H1 (cell line): ENCODE measurements around the gene C2orf74. TPM values are rescaled to one million over a fixed set of nuclear protein-coding genes. Genes with fewer than 3 reads are reported as not detected.

ENCODE experiments used
- CTCF ChIA-PET: fragments of 300-600 bp; sonication (Branson Sonifier 250); formaldehyde crosslinking; loops from one replicate; lab custom pipeline; 2021; ENCODE audit not compliant: partially characterized antibody; lab: Charles Lee
- POLR2A ChIA-PET: fragments of 300-600 bp; sonication (Branson Sonifier 250); formaldehyde crosslinking; loops from one replicate; lab custom pipeline; 2021; ENCODE audit warnings: inconsistent platforms; ENCODE audit not compliant: partially characterized antibody; lab: Charles Lee
- DNase-seq, 2 experiments: peaks; one replicate each; pipeline versions ENCODE4 v3.0.0 to v3.0.0-alpha.2; 2010 to 2022; ENCODE audit warnings: low spot score in 2 of 2, low read depth in 1 of 2, mixed read lengths in 1 of 2
- FAIRE-seq: peaks from 2 replicates; lab custom pipeline; 2011; peaks lifted over from hg19 to GRCh38; lab: Jason Lieb, UNC
- H2AFZ ChIP-seq: 2 replicates; pipeline ENCODE4 v1.8.1; 2012; ENCODE audit warnings: low read length, inconsistent platforms
- H2AK5ac ChIP-seq: 2 replicates; pipeline ENCODE4 v1.6.1; 2013; ENCODE audit warnings: low read depth, low read length
- H2BK120ac ChIP-seq: replicated peaks from 2 replicates; pipeline ENCODE3; 2013; ENCODE audit warnings: low read depth, low read length, inconsistent platforms
- H2BK12ac ChIP-seq: 2 replicates; pipeline ENCODE4 v1.6.1; 2013; ENCODE audit warnings: low read depth, low read length
- H2BK15ac ChIP-seq: 2 replicates; pipeline ENCODE4 v1.6.1; 2013; ENCODE audit warnings: low read length
- H2BK20ac ChIP-seq: 2 replicates; pipeline ENCODE4 v1.6.1; 2013; ENCODE audit warnings: low read length
- H2BK5ac ChIP-seq: 2 replicates; pipeline ENCODE4 v1.6.1; 2013; ENCODE audit warnings: low read depth, low read length
- H3K14ac ChIP-seq: 2 replicates; pipeline ENCODE4 v1.6.1; 2013; ENCODE audit warnings: inconsistent platforms; ENCODE audit not compliant: insufficient read length
- H3K18ac ChIP-seq: 2 replicates; pipeline ENCODE4 v1.6.1; 2013; ENCODE audit warnings: low read length; ENCODE audit errors: extremely low read depth
- H3K23ac ChIP-seq: 2 replicates; pipeline ENCODE4 v1.6.1; 2013; ENCODE audit warnings: inconsistent platforms; ENCODE audit not compliant: insufficient read length
- H3K23me2 ChIP-seq: 2 replicates; pipeline ENCODE4 v1.6.1; 2013; ENCODE audit warnings: low read depth, low read length
- H3K27ac ChIP-seq: 2 replicates; pipeline ENCODE4 v1.6.1; 2011; ENCODE audit warnings: low read depth, low read length, inconsistent platforms
- H3K27me3 ChIP-seq, 4 experiments: replicated peaks in 1 of 4; 1 replicate in 1 of 4; 2 replicates in 3 of 4; pipeline versions ENCODE4 v1.6.1 to v1.8.1; 2011 to 2013; ENCODE audit warnings: low read length in 3 of 4, mild to moderate bottlenecking in 3 of 4, inconsistent platforms in 2 of 4, mixed read lengths in 2 of 4, moderate library complexity in 1 of 4; ENCODE audit not compliant: control insufficient read depth in 3 of 4, insufficient read depth in 3 of 4; ENCODE audit errors: extremely low read depth in 1 of 4
- H3K36me3 ChIP-seq, 4 experiments: 2 replicates each; pipeline versions ENCODE4 v1.6.1 to v1.8.1; 2011 to 2013; ENCODE audit warnings: mild to moderate bottlenecking in 4 of 4, low read length in 3 of 4, moderate library complexity in 2 of 4, control low read depth in 1 of 4, inconsistent platforms in 1 of 4; ENCODE audit not compliant: insufficient read depth in 4 of 4, control insufficient read depth in 2 of 4
- H3K4ac ChIP-seq: replicated peaks from 2 replicates; pipeline ENCODE3; 2013; ENCODE audit warnings: low read length, low read depth, mixed read lengths, inconsistent platforms; ENCODE audit not compliant: insufficient read length
- H3K4me1 ChIP-seq, 4 experiments: replicated peaks in 1 of 4; 1 replicate in 1 of 4; 2 replicates in 3 of 4; pipeline versions ENCODE4 v1.6.1 to v1.8.1; 2011 to 2013; ENCODE audit warnings: low read length in 3 of 4, inconsistent platforms in 2 of 4, mixed read lengths in 1 of 4; ENCODE audit not compliant: insufficient read depth in 4 of 4, control insufficient read depth in 3 of 4
- H3K4me2 ChIP-seq, 2 experiments: 2 replicates each; pipeline versions ENCODE4 v1.6.1 to v1.8.1; 2011 to 2013; ENCODE audit warnings: low read depth in 2 of 2, low read length in 2 of 2, control low read depth in 1 of 2, inconsistent platforms in 1 of 2, mild to moderate bottlenecking in 1 of 2; ENCODE audit not compliant: insufficient read depth in 1 of 2
- H3K4me3 ChIP-seq, 4 experiments: fragments of 200-600, 300-600 bp in 1 of 4; sonication (generic), shearing (Covaris generic), sonication (Bioruptor Twin) in 1 of 4; 2 replicates each; pipeline versions ENCODE4 v1.5.1 to v1.8.1; 2011 to 2016; ENCODE audit warnings: low read length in 4 of 4, low read depth in 3 of 4, control low read depth in 2 of 4, inconsistent platforms in 2 of 4, mild to moderate bottlenecking in 2 of 4, mixed read lengths in 1 of 4, moderate library complexity in 1 of 4; ENCODE audit not compliant: insufficient read depth in 2 of 4; ENCODE audit errors: extremely low read depth in 1 of 4
- H3K56ac ChIP-seq: replicated peaks from 2 replicates; pipeline ENCODE3; 2013; ENCODE audit warnings: low read depth, mild to moderate bottlenecking, mixed read lengths, low read length, inconsistent platforms; ENCODE audit not compliant: insufficient read length
- H3K79me1 ChIP-seq: 2 replicates; pipeline ENCODE4 v1.6.1; 2013; ENCODE audit warnings: low read depth, low read length, control low read depth
- H3K79me2 ChIP-seq, 2 experiments: 2 replicates each; pipeline versions ENCODE4 v1.6.1 to v1.8.1; 2012 to 2013; ENCODE audit warnings: low read length in 2 of 2, mild to moderate bottlenecking in 2 of 2, inconsistent platforms in 1 of 2; ENCODE audit not compliant: insufficient read depth in 2 of 2, control insufficient read depth in 1 of 2
- H3K9ac ChIP-seq, 4 experiments: replicated peaks in 1 of 4; 1 replicate in 1 of 4; 2 replicates in 3 of 4; pipeline versions ENCODE4 v1.6.1 to v1.8.1; 2011 to 2013; ENCODE audit warnings: low read depth in 3 of 4, low read length in 3 of 4, control low read depth in 2 of 4, mild to moderate bottlenecking in 2 of 4, moderate library complexity in 2 of 4, inconsistent platforms in 1 of 4; ENCODE audit errors: extremely low read depth in 1 of 4
- H3K9me3 ChIP-seq, 2 experiments: 2 replicates each; pipeline versions ENCODE4 v1.6.1 to v1.8.1; 2012 to 2013; ENCODE audit warnings: mild to moderate bottlenecking in 2 of 2, moderate library complexity in 2 of 2, control low read depth in 1 of 2, inconsistent platforms in 1 of 2, low read depth in 1 of 2, low read length in 1 of 2, mixed read lengths in 1 of 2; ENCODE audit not compliant: insufficient read depth in 2 of 2
- H4K20me1 ChIP-seq, 2 experiments: replicated peaks in 1 of 2; 2 replicates each; pipeline versions ENCODE3 to v1.8.1; 2011 to 2013; ENCODE audit warnings: inconsistent platforms in 2 of 2, low read length in 2 of 2, mild to moderate bottlenecking in 1 of 2; ENCODE audit not compliant: insufficient read depth in 2 of 2, control insufficient read depth in 1 of 2
- H4K5ac ChIP-seq: 2 replicates; pipeline ENCODE4 v1.6.1; 2013; ENCODE audit warnings: low read length, low read depth, mixed read lengths, inconsistent platforms; ENCODE audit not compliant: insufficient read length
- H4K8ac ChIP-seq: 2 replicates; pipeline ENCODE4 v1.8.0; 2013; ENCODE audit warnings: mild to moderate bottlenecking, moderate library complexity, low read length, inconsistent platforms; ENCODE audit not compliant: insufficient read depth; ENCODE audit errors: extremely low read depth
- H4K91ac ChIP-seq: replicated peaks from 2 replicates; pipeline ENCODE3; 2013; ENCODE audit warnings: low read length, mixed read lengths, inconsistent platforms; ENCODE audit not compliant: insufficient read length
- BRCA1 ChIP-seq: IDR thresholded peaks from 2 replicates; pipeline ENCODE4 v1.6.1; 2012; ENCODE audit warnings: low read depth, low read length, improper control_type of control experiment
- CEBPB ChIP-seq: IDR thresholded peaks from 2 replicates; pipeline ENCODE4 v1.6.1; 2012; ENCODE audit warnings: low read depth, low read length
- GABPA ChIP-seq: IDR thresholded peaks from 2 replicates; pipeline ENCODE4 v1.6.1; 2011; ENCODE audit warnings: mild to moderate bottlenecking, low read length, moderate library complexity, borderline replicate concordance; ENCODE audit not compliant: insufficient read depth
- HDAC2 ChIP-seq, 2 experiments: fragments of 300-600 bp in 1 of 2; sonication (generic) in 1 of 2; IDR thresholded peaks; 2 replicates each; pipeline ENCODE4 v1.6.1; 2011 to 2012; ENCODE audit warnings: low read depth in 2 of 2, low read length in 2 of 2, mild to moderate bottlenecking in 2 of 2, moderate library complexity in 2 of 2, borderline replicate concordance in 1 of 2, inconsistent platforms in 1 of 2
- RXRA ChIP-seq: IDR thresholded peaks from 2 replicates; pipeline ENCODE4 v1.6.1; 2011; ENCODE audit warnings: low read depth, mild to moderate bottlenecking, low read length, moderate library complexity; ENCODE audit not compliant: insufficient read depth
- SP2 ChIP-seq: IDR thresholded peaks from 2 replicates; pipeline ENCODE4 v1.6.1; 2012; ENCODE audit warnings: mild to moderate bottlenecking, low read length, inconsistent platforms
- SRF ChIP-seq: IDR thresholded peaks from 2 replicates; pipeline ENCODE4 v1.6.1; 2011; ENCODE audit warnings: mild to moderate bottlenecking, low read depth, low read length, moderate library complexity
- TCF12 ChIP-seq: IDR thresholded peaks from 2 replicates; pipeline ENCODE4 v1.6.1; 2011; ENCODE audit warnings: low read depth, mild to moderate bottlenecking, low read length
- WGBS, 2 experiments: shearing (Covaris generic) in 1 of 2; methylation state at CpG; one replicate each; pipeline versions ENCODE4 v1.1.6 to v1.1.7; 2013 to 2015; ENCODE audit warnings: low lambda C conversion rate in 2 of 2, mixed read lengths in 2 of 2, inconsistent platforms in 1 of 2, low coverage in 1 of 2, missing lambda C conversion rate in 1 of 2; ENCODE audit not compliant: insufficient replicate concordance in 2 of 2, insufficient coverage in 1 of 2, insufficient read length in 1 of 2; ENCODE audit errors: extremely low coverage in 1 of 2, missing lambda C conversion rate in 1 of 2; 5-methylcytosine and 5-hydroxymethylcytosine counted together
- polyA plus RNA-seq, 7 experiments: library from polyadenylated mRNA; depleted of rRNA in 3 of 7; stranded (reverse) in 5 of 7; unstranded in 2 of 7; fragments of >200 nt in 5 of 7; fragments of 200-250 nt in 2 of 7; gene quantifications; 1 replicate in 5 of 7; 2 replicates in 1 of 7; 4 replicates in 1 of 7; pipeline versions ENCODE4 v1.2.1 to v1.2.3, GENCODE V29; 2011 to 2013; ENCODE audit warnings: missing spikeins in 2 of 7, mixed read lengths in 2 of 7
- total RNA-seq: library from RNA; stranded (reverse); fragmentation: NEBNext Ultra II Directional; extraction: Animal tissue kit (Norgen Biotek cat#: 25700); gene quantifications from 2 replicates; pipeline ENCODE4 v1.2.1, GENCODE V29; 2021

The C2orf74 gene
- total and polyA plus RNA-seq, 2 of the 8 experiments (the other 6 are each of a cell fraction or from before 2014, with no cell fraction given): 2.6 to 9.3 TPM

DNA sequence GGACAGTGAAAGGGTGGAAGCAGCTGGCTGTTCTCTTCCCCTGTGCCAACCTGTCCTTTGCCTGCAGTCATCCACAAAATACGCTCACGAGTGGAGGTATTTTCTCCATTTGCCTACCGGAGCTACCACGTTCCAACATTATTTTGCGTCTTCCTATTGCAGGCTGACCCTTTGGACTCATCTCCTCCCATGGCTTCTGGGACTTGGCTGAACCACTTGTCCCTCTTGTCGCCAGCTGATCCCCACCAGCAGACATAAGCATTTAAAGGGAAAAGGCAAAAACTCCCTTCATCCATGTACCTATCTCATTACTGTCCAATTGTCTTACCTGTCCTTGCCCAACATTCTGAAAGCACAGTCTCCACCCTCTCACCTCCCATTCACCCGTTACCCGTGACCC is 13.0 kb downstream of the C2orf74 start:
- POLR2A ChIA-PET: interaction anchor here (0.6 kb wide), 1 partner anchor 347 kb away, joined by 3 read pairs; no protein-coding TSS in a partner anchor
- Histone ChIP-seq H3K23me2 (peaks cover 10% of the 10 kb centered on the region), H4K91ac (no peak overlapping the region), H4K20me1 (peaks cover 0 to 2% of the 10 kb centered on the region in 2 experiments), H3K23ac (no peak overlapping the region), H3K4ac (no peak overlapping the region), H3K36me3 (peaks cover 0 to 7% (median 2%) of the 10 kb centered on the region in 4 experiments; a peak in 2 of 8 replicates), H2BK15ac (no peak overlapping the region), H3K27ac (no peak overlapping the region), H2BK20ac (no peak overlapping the region), H3K56ac (no peak overlapping the region), H3K4me3 (no peak overlapping the region), H2BK5ac (no peak overlapping the region), H3K4me1 (peaks cover 5 to 10% (median 7%) of the 10 kb centered on the region in 4 experiments; a peak in 6 of 7 replicates), H2AK5ac (no peak overlapping the region), H3K18ac (no peak overlapping the region), H3K4me2 (no peak overlapping the region), H3K79me1 (peaks cover 7% of the 10 kb centered on the region; the same call in 1 of the 2 replicates), H3K9ac (no peak overlapping the region), H2AFZ (no peak overlapping the region), H4K5ac (no peak overlapping the region), H3K27me3 (peaks cover 0 to 5% (median 2%) of the 10 kb centered on the region in 4 experiments; a peak in 6 of 7 replicates), H3K9me3 (no peaks in the 10 kb centered on the region), H4K8ac (no peak overlapping the region), H2BK120ac (no peak overlapping the region), H3K14ac (no peak overlapping the region), H2BK12ac (no peak overlapping the region), H3K79me2 (peaks cover 3 to 7% of the 10 kb centered on the region in 2 experiments; a peak in 1 of 4 replicates)
- DNase-seq: no peak
- no peak for TF ChIP-seq GABPA
- TF ChIP-seq RXRA: no peak
- no peak for TF ChIP-seq HDAC2 (IDR thresholded peaks at IDR 0.05; ENCODE audit: borderline replicate concordance in 1 of 2, low read depth in 2 of 2, low read length in 2 of 2)
- TF ChIP-seq SRF: no peak
- no peak for TF ChIP-seq BRCA1
- no peak for TF ChIP-seq CEBPB
- no peak for TF ChIP-seq SP2
- TF ChIP-seq TCF12: no peak
- FAIRE-seq: no peak
- WGBS, 2 experiments: 95% methylated on average over 8 of the region's 8 CpGs; no CpG with 5 or more reads in 1 of the 2 experiments
- CTCF ChIA-PET: interaction anchor here (0.7 to 1.0 kb wide), 2 partner anchors 10 to 32 kb away, joined by 3 read pairs; no protein-coding TSS in a partner anchor
